22Rv1 (cell line): ENCODE data around the gene RNF25.

Experiments
- ZFX ChIP-seq: fragments of 450-650 bp; IDR thresholded peaks from 2 replicates; pipeline ENCODE4 v1.6.1; 2017; ENCODE audit warnings: antibody characterized with exemption, borderline replicate concordance
- TF ChIP-seq, protein P1 (sequence below): fragments of 450-650 bp; IDR thresholded peaks from 2 replicates; pipeline ENCODE4 v1.5.1; 2017; ENCODE audit warnings: mild to moderate bottlenecking

DNA sequence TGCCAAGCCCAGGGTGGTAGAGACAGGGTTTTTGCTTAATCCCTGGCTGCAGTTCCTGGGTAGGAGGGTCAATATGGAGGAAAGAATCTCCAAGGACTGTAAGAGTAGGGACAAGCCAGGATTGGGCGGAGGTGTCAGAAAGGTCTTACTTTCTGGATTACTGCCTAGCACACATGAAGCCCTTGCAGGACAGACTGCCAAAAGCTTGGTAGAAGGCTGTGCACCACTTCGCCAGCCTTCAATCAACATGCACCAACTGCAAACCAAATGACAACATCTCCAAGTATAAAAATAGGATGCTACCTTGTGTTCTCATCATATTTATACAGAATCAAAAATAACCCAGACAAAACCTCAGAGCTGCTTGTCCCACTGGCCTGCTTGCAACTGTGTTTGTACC is 16.1 kb downstream of the RNF25 start:
- TF ChIP-seq, protein P1, sequence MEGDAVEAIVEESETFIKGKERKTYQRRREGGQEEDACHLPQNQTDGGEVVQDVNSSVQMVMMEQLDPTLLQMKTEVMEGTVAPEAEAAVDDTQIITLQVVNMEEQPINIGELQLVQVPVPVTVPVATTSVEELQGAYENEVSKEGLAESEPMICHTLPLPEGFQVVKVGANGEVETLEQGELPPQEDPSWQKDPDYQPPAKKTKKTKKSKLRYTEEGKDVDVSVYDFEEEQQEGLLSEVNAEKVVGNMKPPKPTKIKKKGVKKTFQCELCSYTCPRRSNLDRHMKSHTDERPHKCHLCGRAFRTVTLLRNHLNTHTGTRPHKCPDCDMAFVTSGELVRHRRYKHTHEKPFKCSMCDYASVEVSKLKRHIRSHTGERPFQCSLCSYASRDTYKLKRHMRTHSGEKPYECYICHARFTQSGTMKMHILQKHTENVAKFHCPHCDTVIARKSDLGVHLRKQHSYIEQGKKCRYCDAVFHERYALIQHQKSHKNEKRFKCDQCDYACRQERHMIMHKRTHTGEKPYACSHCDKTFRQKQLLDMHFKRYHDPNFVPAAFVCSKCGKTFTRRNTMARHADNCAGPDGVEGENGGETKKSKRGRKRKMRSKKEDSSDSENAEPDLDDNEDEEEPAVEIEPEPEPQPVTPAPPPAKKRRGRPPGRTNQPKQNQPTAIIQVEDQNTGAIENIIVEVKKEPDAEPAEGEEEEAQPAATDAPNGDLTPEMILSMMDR, result no peak
- no peak for TF ChIP-seq ZFX
